Kidney epithelial cell (primary cell): Measurements from ENCODE around the gene KLHDC8A. TPM values are rescaled to one million over a fixed set of nuclear protein-coding genes. Genes with fewer than 3 reads are reported as not detected.

Experiments used
- DNase-seq: peaks from one replicate; pipeline ENCODE4 v3.0.0-alpha.2; 2010; ENCODE audit warnings: low read depth
- H3K27me3 ChIP-seq: 2 replicates; pipeline ENCODE4 v1.6.0; 2011; ENCODE audit warnings: low read length; ENCODE audit not compliant: control insufficient read depth, insufficient read depth
- H3K36me3 ChIP-seq: 2 replicates; pipeline ENCODE4 v1.5.1; 2011; ENCODE audit warnings: low read length; ENCODE audit not compliant: control insufficient read depth, insufficient read depth
- H3K4me3 ChIP-seq: 2 replicates; pipeline ENCODE4 v1.5.1; 2011; ENCODE audit warnings: low read depth, mild to moderate bottlenecking, control low read depth, low read length
- CTCF ChIP-seq: IDR thresholded peaks from 2 replicates; pipeline ENCODE4 v1.5.1; 2011; ENCODE audit warnings: mild to moderate bottlenecking, moderate library complexity, low read length, control low read depth, inconsistent platforms; ENCODE audit not compliant: insufficient read depth, poor library complexity, severe bottlenecking
- total RNA-seq: library from RNA; depleted of rRNA; stranded (reverse); fragments of >200 nt; gene quantifications from 2 replicates; pipeline ENCODE4 v1.2.3, GENCODE V29; 2015

KLHDC8A gene
- total RNA-seq, 1 donor from 2014 or later = 16.5 TPM

- Histone ChIP-seq H3K4me3 (no peak overlapping the region), H3K27me3 (peaks cover 22% of the 10 kb centered on the region), H3K36me3 (no peaks in the 10 kb centered on the region)
- DNase-seq = no peak
- TF ChIP-seq CTCF = no peak
Observed at GRCh38 chr1:205339717-205340116, 17.0 kb downstream of the KLHDC8A start.

GRCh38 chr1:205339197-205339702, 17.5 kb downstream of the KLHDC8A start:
- H3K4me3 ChIP-seq = no peak overlapping the region
- no peak for TF ChIP-seq CTCF
- H3K27me3 ChIP-seq = peaks cover 20% of the 10 kb centered on the region

GRCh38 chr1:205338011-205338410, 18.7 kb downstream of the KLHDC8A start:
- H3K36me3 ChIP-seq = no peaks in the 10 kb centered on the region
- H3K27me3 ChIP-seq = peaks cover 8% of the 10 kb centered on the region
- no peak overlapping the region for H3K4me3 ChIP-seq
- DNase-seq = no peak
- no peak for TF ChIP-seq CTCF

More at GRCh38 chr1:205339197-205339702, 17.5 kb downstream of the KLHDC8A start:
- DNase-seq = no peak
- H3K36me3 ChIP-seq = no peaks in the 10 kb centered on the region

GRCh38 chr1:205337481-205337880, 19.2 kb downstream of the KLHDC8A start:
- Histone ChIP-seq H3K27me3 (peaks cover 3% of the 10 kb centered on the region), H3K36me3 (no peaks in the 10 kb centered on the region), H3K4me3 (no peak overlapping the region)
- no peak for TF ChIP-seq CTCF
- no peak for DNase-seq

GRCh38 chr1:205335692-205336091, 21.0 kb downstream of the KLHDC8A start:
- peak; percentile 50 for DNase-seq
- TF ChIP-seq CTCF = peak; percentile 100

More at GRCh38 chr1:205335692-205336091, 21.0 kb downstream of the KLHDC8A start:
- H3K27me3 ChIP-seq = peaks cover 3% of the 10 kb centered on the region
- H3K4me3 ChIP-seq = no peak overlapping the region
- H3K36me3 ChIP-seq = no peaks in the 10 kb centered on the region
